Left renal pelvis (tissue), 4 donors: ENCODE data around the gene FCHSD2. TPM values are rescaled to one million over a fixed set of nuclear protein-coding genes. Genes with fewer than 3 reads are reported as not detected.
"Not testable (repeated sequence)": the region's sequence is repeated elsewhere in the genome, so short reads cannot be mapped to it uniquely, and the experiment has no call there.

Source experiments
- DNase-seq, 4 donors: peaks; one replicate each; pipeline ENCODE4 v3.0.0-alpha.2; 2013; ENCODE audit warnings: low read depth in 4 of 4, low spot score in 3 of 4
- polyA plus RNA-seq, 4 donors: library from polyadenylated mRNA; unstranded; fragments of 120-200 nt; gene quantifications; one replicate each; pipeline ENCODE4 v1.2.1, GENCODE V29; 2013; ENCODE audit not compliant: insufficient read length in 4 of 4

The FCHSD2 gene
- polyA plus RNA-seq, 4 donors: 38.9 to 53.8 (median 45.7) TPM

GRCh38 chr11:72900013-72900412, 242.1 kb downstream of the FCHSD2 start:
- no peak for DNase-seq

- DNase-seq: no peak
Measured at GRCh38 chr11:72899238-72899637, 242.9 kb downstream of the FCHSD2 start.

- DNase-seq: no peak
Measured at GRCh38 chr11:72897506-72897905, 244.6 kb downstream of the FCHSD2 start.

GRCh38 chr11:72896431-72896830, 245.7 kb downstream of the FCHSD2 start:
- no peak for DNase-seq

- DNase-seq: no peak
Measured at GRCh38 chr11:72890881-72891280, 251.2 kb downstream of the FCHSD2 start.

GRCh38 chr11:72886619-72887018, 255.5 kb downstream of the FCHSD2 start:
- no peak for DNase-seq

GRCh38 chr11:72885749-72886609, 256.1 kb downstream of the FCHSD2 start:
- no peak for DNase-seq

- DNase-seq: no peak
Measured at GRCh38 chr11:72876147-72876546, 266.0 kb downstream of the FCHSD2 start.

- DNase-seq: no peak
Measured at GRCh38 chr11:72875736-72876135, 266.4 kb downstream of the FCHSD2 start.

GRCh38 chr11:72872012-72872411, 270.1 kb downstream of the FCHSD2 start:
- no peak for DNase-seq

GRCh38 chr11:72871119-72871518, 271.0 kb downstream of the FCHSD2 start:
- no peak for DNase-seq

GRCh38 chr11:72869831-72870230, 272.3 kb downstream of the FCHSD2 start:
- DNase-seq: no peak

- no peak for DNase-seq
Measured at GRCh38 chr11:72867970-72868369, 274.1 kb downstream of the FCHSD2 start.

GRCh38 chr11:72864702-72865655, 277.1 kb downstream of the FCHSD2 start:
- no peak for DNase-seq

- no peak for DNase-seq
Measured at GRCh38 chr11:72863916-72864315, 278.2 kb downstream of the FCHSD2 start.

- DNase-seq: no peak
Measured at GRCh38 chr11:72863091-72863490, 279.0 kb downstream of the FCHSD2 start.

GRCh38 chr11:72860592-72860991, 281.5 kb downstream of the FCHSD2 start:
- DNase-seq: no peak

- DNase-seq: no peak
Measured at GRCh38 chr11:72860010-72860409, 282.1 kb downstream of the FCHSD2 start.

GRCh38 chr11:72859126-72859525, 283.0 kb downstream of the FCHSD2 start:
- no peak for DNase-seq

- DNase-seq: not testable (repeated sequence)
Measured at GRCh38 chr11:72858267-72858666, 283.9 kb downstream of the FCHSD2 start.

GRCh38 chr11:72856551-72857345, 285.4 kb downstream of the FCHSD2 start:
- no peak for DNase-seq
